CD4-positive, alpha-beta T cell treated with Interleukin-2 at 100 ng/mL for 4 hours (primary cell): ENCODE measurements around the gene RGS14.
"Not testable (repeated sequence)": the region's sequence is repeated elsewhere in the genome, so short reads cannot be mapped to it uniquely, and the experiment has no call there.

Source experiments
- DNase-seq: peaks from one replicate; pipeline ENCODE4 v3.0.0-alpha.2; 2020; ENCODE audit warnings: low spot score

The RGS14 gene

DNA sequence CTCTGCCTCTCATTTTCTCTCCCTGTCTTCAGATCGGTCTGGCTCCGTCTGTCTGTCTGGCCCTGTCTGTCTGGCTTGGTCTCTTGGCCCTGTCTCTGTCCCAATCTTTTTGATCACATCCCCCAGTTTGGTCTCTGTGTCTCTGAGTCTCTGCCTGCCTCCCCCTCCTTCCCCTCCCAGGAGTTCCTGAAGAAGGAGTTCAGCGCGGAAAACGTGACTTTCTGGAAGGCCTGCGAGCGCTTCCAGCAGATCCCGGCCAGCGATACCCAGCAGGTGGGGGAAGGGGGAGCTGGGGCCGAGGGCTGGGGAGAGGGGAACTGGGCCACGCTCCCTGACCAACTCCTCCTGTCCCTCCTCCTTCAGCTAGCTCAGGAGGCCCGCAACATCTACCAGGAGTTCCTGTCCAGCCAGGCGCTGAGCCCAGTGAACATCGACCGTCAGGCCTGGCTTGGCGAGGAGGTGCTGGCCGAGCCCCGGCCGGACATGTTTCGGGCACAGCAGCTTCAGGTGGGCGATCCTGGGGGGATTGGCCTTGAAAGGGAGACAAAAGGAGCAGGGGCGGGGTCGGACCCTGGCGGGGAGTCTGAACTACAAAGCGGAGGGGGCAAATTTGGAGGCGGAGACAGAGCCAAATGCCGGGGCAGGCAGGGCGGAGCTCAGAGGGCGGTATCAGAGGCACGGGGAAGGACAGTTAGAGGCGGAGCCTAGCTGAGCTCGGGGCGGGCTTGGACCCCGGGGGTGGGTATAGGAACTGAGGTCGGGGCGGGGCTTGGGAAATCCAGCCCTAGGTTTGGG, 9.0 kb downstream of the RGS14 start:
- DNase-seq: no peak

- no peak for DNase-seq
Observed at GRCh38 chr5:177367323-177367848, 9.7 kb downstream of the RGS14 start.

DNA sequence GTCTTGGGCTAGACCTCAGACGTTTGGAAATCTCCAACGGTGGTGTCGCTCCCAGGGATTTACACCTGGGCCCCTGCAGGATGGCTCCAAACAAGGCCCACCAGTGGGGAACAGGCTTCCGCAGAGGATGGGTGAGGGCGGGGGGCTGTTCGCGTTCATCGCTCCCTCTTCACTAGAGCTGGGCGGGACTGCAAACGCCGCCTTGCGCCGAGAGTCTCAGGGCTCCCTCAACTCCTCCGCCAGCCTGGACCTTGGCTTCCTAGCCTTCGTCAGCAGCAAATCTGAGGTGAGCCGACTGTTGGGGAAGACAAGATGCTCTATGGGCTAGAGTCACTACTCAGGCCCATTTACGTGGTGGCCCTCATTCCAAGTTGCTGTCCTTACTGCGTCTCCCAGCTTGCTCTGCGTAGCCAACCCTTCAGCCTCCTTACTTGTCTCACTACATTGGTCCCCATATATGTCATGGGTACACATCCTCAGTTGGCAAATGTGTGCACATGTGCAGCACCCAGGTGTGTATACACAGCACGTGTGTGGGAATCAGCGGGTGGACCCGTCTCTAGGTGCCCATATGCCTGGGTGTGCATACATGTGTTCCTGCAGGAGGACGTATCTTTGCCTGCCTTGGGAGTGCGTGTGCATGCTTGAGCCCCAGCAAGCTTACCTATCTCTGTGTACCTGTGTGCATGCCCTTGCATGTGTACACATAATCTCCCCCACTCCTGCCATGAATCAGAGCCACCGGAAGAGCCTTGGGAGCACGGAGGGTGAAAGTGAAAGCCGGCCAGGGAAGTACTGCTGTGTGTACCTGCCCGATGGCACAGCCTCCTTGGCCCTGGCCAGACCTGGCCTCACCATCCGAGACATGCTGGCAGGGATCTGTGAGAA, 10.5 kb downstream of the RGS14 start:
- no peak for DNase-seq

DNA sequence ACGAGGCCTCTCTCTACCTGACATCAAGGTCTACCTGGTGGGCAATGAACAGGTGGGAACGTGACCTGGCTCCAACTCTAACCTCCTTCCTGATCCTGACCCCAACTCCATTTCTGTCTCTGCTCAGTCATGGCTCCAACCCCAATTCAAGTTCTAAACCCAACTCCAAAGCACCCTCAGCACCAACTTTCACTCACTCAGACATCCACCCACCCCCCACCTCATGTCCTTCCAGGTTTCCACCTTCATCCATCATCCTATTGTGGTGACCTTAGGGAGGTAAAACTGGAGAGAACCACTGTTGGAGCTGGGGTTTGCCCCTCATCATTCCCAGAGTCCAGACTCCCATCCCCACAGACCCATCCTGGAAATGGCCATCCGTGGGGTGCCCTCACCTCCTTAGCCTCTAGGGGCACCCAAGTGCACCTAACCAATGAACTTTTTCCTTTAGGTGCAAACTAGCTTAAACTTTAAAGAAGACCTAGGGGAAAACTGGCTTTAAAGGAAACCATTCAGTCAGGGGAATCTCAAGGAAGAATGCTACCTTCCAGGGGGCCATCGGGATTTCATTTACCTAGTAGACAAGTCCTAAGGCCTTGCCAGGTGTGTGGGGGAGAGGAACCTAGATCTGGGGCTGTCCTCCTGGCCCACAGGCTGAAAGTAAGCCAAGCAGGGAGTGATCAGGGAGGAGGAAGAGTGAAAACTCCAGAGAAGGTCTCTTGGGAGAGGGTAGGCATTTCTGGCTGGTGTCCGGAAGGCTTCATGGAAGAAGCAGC, 11.3 kb downstream of the RGS14 start:
- DNase-seq: peak; percentile 33

- no peak for DNase-seq
Observed at GRCh38 chr5:177369645-177370440, 12.1 kb downstream of the RGS14 start.

GRCh38 chr5:177370488-177371119, 12.9 kb downstream of the RGS14 start:
- DNase-seq: peak; percentile 72

DNA sequence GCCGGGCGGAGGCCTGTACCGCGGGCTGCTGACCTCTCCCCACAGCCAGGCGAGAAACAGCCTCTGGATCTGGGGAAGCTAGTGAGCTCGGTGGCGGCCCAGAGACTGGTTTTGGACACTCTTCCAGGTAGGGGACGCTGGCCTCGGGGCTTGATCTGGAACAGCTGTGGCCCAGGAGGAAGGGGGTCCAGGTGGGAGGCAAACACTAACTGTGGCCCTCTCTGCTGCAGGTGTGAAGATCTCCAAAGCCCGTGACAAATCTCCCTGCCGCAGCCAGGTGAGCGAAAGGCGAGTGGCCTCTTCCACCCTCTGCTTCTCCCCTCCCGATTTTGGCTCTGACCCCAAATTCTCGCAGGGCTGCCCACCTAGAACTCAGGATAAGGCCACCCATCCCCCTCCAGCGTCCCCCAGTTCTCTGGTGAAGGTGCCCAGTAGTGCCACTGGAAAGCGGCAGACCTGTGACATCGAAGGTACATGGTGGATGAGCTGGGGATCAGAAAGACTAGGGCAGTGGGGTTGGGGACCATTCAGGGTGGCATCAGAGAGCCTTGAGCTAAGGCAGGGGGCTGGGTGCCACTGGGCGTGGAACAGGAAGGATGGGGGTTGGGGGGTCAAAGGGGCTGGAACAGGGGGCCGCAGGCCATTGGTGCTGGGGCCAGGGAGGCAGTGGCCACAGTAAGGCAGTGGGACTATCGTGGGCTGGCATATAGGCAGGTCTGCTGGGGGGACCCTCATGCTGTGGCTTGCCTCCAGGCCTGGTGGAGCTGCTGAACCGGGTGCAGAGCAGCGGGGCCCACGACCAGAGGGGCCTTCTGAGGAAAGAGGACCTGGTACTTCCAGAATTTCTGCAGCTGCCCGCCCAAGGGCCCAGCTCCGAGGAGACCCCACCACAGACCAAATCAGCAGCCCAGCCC, 13.7 kb downstream of the RGS14 start:
- DNase-seq: no peak

- DNase-seq: peak; percentile 70
Observed at GRCh38 chr5:177372034-177372896, 14.5 kb downstream of the RGS14 start.

DNA sequence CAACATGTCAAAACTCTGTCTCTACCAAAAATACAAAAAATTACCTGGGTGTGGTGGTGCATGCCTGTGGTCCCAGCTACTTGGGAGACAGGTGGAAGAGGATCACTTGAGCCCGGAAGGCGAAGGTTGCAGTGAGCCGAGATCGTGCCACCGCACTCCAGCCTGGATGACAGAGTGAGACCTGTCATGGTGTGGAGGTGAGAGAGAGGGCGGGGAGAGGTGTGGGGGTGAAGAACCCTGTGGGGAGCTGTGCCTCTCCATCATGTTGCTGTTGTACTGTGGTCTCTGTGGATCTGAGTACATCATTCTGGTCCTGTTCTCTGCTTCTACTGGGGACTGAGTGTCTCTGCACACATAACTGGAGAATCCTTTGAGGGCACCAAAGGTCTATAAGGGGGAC, 15.2 kb downstream of the RGS14 start:
- peak; percentile 43 for DNase-seq

DNA sequence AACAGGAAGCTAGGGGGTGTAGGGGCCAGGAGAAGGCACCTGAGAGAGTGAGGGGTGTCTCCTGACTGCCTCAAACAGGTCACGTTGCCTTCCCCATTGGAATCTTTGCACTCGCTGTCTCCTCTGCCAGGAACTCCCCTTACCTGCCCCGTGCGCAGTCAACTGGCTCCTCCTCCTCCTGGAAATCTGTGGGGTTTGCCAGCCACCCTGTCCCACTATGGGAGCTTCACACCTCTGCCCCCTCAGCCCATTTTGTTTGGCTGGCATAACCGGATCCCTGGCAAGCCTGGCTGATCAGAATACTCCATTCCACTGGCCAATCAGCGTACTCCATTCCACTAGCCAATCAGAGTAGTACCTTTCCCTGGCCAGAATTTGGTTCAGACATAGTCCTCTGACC, 16.1 kb downstream of the RGS14 start:
- DNase-seq: no peak

DNA sequence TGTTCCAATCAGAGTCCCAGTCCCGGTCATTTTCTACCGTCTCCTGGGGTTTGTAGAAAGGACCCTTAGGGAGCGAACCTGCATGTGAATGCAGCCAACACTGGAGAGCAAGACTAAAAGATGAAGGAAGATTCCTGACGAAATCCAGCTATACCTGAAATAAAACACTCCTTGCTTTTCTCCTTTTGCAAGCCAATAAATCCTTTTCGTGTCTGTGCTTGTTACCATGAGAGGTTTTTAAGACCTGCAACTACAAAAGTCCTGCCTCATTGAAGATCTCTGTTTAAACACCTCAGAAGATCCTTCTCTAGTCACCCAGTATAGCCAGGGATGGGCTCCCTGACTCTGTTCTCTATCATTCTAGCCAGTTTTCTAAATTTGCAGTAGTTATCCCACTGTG, 16.5 kb downstream of the RGS14 start:
- no peak for DNase-seq

GRCh38 chr5:177375516-177375915, 17.8 kb downstream of the RGS14 start:
- not testable (repeated sequence) for DNase-seq

DNA sequence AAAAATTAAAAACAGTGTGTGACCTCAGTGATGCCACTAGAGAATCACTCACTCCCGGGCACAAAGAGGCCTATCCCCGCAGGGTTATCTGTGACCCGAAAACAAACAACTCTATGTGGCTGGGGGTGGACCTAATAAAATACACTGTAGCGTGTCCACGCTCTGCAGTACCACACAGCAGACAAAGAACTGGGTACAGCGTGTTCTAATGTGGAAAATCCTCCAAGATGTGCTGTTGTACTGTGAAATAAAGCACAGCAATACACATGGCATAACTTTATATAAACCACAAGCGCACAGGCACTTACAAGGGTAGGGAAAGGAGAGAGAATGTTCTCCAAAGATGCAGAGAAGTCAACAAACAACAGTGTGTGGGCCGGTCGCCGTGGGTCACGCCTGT, 18.4 kb downstream of the RGS14 start:
- no peak for DNase-seq

DNA sequence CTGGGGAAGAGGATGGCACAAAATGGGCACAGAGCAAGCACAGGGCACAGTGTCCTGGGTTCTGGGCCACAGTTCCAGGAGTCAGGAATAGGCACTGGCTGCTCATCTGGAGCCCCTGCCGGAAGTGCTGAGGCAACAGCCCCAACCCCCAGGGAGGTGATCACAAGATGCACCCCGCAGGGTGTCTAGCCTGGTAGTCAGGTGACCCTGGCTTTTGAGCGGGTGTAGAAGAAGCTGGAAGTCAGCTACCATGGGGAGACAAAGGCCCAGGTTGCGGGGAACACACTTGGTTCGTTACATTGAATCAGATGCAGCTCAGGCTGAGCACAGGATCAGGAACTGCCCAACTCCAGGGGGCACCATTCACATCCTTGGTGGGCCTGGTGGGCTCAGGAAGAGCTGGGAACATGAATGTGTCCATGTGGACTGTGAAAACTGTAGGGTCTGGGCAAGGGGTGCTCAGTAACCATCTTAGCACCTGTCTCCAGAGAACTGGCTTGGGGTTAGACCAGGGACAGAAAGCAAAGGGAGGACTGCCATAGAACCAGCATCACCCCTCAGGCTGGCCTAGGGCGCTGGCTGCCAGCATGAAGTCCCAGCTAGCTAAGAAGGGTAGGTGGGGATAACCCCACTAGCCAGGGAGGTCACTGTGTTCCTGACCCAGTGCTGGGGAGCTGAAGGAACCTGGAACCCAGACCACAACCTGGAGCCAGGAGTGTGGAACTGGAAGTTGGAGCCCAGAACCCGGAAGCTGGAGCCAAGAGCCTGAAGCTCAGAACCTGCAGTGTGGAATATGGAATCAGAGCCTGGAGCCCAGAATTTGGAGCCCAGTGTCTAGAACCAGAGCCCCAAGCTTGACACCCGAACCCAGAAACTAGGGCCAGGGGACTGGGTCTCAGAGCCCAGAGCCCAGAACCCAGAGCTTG, 20.4 kb downstream of the RGS14 start:
- DNase-seq: no peak

- DNase-seq: peak; percentile 55
Observed at GRCh38 chr5:177378884-177379883, 21.5 kb downstream of the RGS14 start.

- DNase-seq: no peak
Observed at GRCh38 chr5:177380805-177381126, 23.0 kb downstream of the RGS14 start.
